Stimulated activated CD8-positive, alpha-beta memory T cell treated with anti-CD3 and anti-CD28 coated beads, Interleukin-2, amount 100 ng/mL, for 1 hour (primary cell): Measurements from ENCODE around the gene TMEM236.
"Not testable (repeated sequence)": the region's sequence is repeated elsewhere in the genome, so short reads cannot be mapped to it uniquely, and the experiment has no call there.

Experiments used
- DNase-seq, 2 donors: peaks; one replicate each; pipeline ENCODE4 v3.0.0-alpha.2; 2020; ENCODE audit warnings: low read depth in 2 of 2

TMEM236 gene, protein sequence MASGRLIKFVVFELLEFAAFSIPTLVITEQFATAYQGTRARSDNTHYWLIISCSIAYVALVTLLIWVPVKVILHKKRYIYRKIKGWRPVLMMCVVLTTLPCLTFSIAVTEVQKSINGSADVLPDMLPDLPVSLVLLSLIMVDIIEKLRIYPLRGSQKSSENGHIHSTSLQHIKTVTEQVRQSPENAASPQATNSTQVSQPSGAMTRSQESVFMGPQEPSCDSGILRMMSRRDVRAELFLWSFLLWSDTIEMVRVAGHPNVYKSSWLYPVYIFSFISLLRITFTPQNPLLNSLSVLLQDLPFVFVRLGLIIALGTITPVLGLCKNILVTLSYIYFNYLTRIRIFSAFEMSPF

DNA sequence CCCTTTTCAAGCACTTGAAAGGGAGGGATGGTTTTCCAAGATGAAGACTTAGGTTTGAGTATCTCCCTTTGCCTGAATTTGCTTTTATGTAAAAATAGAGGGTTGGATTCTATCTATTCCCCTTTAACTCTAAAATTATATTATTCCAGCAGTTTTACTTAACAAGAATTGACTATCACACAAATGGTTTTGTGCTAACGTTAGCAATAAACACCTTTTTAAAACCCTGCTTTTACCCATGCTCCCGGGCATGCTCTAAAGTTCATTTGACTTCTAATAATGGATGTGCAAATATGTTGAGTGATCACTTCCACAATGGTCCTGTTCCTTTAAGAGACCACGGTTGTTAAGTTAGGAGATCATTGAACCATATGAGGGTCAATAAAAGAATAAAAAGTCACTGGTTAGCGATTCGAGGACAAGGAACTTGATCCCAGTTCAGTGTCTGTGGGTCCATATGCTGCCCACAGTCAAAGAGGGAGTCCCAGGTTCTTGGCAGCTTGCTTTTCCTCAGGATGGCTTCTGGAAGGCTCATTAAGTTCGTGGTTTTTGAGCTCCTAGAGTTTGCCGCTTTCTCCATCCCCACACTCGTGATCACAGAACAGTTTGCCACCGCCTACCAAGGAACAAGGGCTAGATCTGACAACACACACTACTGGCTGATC lies at the start of gene TMEM236:
Gene TMEM236 (plus strand): TSS at position 421 of the 665 bp plus-strand sequence. CDS start 95 bp downstream, at position 516.
- DNase-seq, result no peak

DNA sequence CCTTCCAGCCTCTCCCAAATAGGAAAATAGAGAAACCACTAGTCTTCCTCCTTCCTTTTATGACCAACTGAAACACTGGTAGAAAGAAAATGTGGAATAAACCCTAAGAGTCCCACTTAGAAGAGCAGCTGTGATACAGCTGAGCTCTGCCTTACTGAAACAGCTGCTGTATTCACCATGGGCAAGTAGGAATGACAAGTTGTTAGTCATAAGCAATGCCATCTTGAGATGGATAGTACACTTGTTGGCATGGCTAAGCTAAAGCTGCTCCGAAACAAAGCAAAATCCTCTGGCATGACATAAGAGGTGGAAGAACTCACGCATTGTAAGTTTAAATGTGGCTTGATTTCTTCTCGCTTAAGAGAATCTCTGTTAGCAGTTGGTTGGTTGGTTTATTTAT lies 48.3 kb upstream of the TMEM236 start:
- no peak for DNase-seq

DNA sequence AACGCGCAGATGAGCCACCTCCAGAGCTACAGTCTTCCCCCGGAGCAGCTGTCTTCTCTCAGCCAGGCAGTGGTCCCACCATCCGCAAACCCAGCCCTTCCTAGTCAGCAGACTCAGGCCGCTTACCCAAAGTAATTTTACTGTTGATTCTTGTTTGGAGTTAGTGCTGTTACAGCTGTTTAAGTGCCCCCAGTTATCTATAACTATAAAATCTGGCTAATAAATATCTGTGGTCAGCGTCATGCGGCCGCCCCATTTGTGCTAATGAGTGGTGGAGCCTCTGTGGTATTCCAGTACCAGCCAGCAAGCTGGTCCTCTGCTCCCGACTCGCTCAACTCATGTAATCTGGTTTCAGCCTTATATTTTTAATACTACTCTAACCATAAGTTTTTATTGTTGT lies 43.2 kb upstream of the TMEM236 start:
- DNase-seq, result no peak

DNA sequence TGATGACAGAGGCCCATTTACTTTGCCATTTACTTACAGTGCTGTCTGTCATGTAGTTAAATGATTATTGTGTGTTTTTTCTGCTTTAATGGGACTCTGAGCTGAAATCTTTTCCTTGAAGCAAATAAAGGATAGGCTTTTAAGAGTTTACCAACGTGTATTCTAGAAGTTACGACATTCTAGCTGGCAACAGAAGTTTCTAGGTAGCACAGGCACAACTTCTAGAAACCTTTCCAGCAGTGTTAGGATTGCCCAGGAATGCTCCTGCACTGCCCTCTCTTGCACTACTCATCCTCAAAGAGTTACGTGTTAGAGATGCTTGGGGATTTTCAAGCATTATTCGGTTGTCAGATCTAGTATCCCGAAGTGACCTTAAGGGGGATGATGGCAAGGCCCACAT lies 42.5 kb upstream of the TMEM236 start:
- DNase-seq, result no peak

DNA sequence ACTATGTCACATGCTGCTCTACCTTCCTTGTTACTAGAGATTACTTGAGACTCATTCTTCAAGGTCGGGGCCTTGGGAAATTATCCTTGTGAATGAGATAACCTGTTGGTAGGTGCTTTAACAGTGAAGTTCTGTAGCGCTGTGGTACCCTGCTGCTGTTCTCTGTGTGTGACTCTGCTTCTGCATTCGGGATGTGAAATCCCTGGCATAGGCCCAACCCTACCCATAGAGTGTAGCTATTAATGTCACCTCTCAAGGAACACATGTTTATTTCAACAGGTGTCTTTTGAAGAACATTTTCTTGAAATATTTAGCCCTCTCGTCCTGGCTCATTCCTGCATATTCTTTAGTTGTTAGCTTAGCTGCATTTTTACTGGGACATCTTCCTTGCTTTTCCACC lies 41.8 kb upstream of the TMEM236 start:
- no peak for DNase-seq

DNA sequence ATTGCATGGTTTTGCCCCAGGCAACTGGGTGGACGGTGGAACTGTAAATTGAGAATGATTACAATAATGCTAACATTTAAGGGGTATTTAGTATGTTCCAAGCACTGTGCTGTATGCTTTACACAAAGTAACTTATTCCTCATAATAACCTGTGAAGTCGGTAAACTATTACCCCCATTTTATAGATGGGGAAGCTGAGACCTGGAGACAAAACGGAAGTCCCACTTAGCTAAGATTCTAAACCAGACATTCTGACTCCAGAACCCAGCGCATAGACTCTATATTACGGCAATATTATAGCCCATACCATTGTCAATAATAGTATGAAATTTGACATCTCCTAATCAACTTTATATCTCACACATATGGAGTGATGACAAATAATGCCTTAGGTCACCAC lies 39.9 kb upstream of the TMEM236 start:
- DNase-seq, result no peak

DNA sequence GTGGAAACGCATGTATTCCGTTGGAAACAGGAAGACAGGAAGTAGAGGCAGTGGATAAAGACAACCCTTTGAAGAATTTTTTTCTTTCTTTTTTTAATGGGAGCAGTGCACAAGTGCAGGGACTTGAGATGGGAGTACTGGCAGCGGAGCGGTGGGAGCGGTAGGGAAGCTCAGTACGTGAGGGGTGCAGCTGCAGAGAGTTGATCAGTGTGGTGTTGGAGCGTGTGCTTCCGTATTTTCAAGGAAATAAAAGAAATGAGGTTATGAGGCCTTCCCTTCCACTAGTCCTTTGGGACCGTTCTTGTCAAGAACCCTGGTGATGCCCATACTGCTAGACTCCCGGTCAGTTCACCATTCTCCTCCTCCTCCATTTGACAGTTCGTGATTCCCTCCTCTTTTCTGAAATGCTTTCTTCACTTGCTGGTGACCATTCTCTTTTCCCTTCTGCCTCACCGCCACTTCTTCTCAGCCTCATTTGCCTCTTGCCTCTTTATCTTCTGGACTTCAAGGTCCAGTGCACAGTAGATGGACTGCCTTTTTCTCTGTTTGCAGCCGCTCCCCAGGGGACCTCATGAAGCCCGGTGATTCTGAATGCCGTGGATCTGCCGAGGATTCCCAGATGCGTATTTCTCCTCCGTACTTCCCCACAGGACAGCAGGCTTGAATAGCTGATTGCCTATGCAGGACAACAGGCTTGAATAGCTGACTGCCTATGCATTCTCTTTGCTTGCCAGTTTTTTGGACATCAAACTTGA lies 39.1 kb upstream of the TMEM236 start:
- DNase-seq, result no peak

DNA sequence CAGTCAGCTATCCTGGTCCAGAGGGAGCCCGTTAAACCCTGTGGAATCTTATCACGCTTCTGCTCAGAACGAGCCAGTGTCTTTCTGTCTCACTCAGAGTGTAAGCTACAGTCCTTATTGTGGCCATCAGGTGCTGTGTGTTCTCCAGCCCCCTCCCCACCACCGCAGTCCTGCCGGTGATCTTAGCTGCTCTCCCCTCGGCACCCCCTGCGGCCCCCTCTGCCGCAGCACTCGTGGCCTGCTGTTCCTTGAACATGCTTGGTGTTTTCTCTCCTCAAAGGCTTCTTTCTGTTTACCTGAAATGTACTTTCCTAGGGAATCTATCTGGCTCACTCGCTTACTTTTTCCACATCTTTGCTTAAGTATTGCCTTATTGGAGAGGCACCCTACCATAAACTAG lies 38.2 kb upstream of the TMEM236 start:
- no peak for DNase-seq

DNA sequence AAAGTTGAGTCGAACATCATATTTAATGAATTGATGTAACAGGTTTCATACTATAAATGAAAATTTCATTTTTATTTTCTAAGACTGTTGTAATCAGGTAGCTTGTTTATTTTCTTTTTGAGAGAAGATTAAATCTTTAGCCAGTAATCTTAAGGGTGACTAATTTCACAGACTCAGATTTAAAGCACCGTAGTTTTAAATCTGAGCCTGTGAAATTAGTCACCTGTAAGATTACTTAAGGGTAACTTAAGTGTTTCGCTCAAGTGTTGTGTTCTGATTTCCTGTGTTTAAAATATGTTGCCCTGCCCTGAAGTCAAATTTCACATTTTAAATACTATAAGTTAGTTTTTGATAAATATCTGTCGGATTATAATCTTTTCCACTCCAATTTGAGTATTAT lies 35.8 kb upstream of the TMEM236 start:
- DNase-seq, result no peak

DNA sequence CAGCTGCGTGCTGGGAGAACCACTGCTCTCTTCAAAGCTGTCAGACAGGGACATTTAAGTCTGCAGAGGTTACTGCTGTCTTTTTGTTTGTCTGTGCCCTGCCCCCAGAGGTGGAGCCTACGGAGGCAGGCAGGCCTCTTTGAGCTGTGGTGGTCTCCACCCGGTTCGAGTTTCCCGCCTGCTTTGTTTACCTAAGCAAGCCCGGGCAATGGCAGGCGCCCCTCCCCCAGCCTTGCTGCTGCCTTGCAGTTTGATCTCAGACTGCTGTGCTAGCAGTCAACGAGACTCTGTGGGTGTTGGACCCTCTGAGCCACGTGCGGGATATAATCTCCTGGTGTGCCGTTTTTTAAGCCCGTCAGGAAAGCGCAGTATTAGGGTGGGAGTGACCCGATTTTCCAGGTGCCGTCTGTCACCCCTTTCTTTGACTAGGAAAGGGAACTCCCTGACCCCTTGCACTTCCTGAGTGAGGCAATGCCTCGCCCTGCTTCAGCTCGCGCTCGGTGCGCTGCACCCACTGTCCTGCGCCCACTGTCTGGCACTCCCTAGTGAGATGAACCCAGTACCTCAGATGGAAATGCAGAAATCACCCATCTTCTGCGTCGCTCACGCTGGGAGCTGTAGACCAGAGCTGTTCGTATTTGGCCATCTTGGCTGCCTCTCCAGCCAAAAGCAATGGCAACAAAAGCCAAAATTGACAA lies 29.5 kb upstream of the TMEM236 start:
- DNase-seq, result not testable (repeated sequence)

DNA sequence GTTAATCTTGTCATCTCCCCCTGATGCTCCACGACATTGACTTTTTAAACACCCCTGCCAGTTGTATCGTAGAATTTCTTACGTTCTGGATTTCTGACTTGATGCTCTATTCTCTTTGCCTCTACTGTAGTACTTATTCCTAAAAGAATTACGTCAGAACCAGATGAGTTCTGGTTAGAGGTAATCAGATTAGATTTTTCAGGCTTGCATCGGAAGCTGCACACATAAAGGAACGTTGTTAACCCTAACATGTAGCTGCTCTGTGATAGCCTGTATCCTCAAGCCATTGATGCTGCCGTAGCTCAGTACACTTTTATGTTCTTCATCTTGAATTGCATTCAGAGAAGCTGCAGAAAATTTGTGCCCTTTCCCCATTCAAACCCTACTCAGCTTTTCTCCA lies 26.3 kb upstream of the TMEM236 start:
- DNase-seq, result no peak

DNA sequence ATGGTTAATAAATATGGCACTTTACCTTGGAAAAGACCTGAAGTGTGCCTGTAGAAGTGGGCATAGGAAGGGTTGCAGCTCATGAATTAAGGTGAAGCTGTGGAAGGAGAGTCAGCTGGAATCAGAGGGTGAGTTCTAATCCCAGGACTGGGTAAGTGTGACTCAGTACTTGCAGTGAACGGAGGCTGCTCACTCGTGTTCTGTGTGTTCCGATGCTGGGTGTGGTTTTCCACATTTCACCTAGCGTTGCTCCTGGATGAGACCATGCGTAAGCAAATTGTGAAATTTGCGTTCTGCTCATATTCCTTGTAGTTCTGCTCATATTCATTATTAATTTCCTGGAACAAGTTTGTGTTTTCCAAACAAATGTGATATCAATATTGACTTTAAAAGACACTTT lies 22.4 kb upstream of the TMEM236 start:
- DNase-seq, result no peak

DNA sequence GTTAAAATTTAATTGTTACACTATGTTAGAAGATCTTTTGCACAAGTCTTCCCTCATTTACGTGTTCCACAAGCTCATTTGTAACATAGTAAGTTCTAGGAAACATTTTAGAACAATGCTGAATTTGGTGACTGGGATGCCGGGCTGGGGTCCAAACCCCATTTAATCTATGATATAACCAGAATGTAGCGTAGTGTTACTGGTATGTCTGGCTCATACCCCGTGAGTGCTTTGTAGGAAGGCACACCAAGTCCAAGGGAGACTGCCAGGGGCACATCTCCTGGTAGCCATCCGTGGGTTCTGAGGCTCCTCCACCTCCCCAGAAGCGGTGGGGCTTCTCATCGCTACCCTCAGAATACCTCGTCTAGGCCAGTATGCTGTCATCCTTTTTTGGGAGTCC lies 21.3 kb upstream of the TMEM236 start:
- no peak for DNase-seq

DNA sequence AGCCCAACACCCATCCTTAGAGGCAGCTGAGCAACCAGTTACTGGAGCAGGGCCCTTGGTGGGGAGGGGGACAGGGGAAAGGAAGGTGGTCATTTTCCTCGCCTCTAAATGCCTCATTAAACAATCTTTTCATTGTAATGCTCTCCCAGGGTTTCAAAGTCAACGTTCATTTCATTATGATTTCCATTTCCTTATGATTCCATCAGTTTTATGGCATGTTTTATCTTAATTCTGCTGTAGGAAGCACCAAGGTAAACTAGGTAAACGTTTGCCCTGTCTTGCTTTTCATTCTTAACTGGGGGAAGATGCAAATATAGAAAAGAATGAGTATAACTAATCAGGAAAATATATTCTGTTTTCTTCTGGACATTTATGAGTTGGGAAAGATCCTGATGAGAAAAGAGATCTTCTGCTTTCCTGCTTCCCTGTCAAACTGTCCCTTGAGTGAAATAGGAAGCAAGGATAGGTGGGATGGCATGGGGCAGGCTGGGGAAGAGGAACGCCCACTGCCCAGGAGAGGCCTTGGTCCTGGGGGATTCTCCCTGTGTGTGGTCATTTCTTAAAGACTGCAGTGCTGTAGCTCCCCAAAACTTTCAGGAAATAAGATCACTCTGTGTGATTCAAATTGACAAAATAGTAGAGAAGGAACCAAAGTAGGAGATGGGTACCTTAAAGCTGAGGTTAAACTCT lies 20.5 kb upstream of the TMEM236 start:
- no peak for DNase-seq

DNA sequence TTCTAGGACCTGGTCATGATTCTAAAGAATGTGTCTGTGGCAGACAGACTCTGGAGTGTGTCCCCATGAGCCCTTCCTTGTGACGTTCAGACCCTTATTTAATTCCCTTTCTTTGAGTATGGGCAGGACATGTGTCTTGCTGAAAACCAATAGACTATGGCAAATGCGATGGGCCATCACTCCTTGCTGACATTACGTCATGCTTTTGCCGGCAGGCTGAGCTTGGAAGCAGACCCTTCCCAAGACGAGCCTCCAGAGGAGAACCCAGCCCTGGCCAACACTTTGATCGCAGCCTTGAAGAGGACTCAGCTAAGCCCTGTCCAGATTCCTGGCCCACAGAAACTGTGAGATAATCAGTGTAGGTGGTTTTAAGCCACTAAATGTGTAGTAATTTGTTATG lies 18.4 kb upstream of the TMEM236 start:
- DNase-seq, result no peak

DNA sequence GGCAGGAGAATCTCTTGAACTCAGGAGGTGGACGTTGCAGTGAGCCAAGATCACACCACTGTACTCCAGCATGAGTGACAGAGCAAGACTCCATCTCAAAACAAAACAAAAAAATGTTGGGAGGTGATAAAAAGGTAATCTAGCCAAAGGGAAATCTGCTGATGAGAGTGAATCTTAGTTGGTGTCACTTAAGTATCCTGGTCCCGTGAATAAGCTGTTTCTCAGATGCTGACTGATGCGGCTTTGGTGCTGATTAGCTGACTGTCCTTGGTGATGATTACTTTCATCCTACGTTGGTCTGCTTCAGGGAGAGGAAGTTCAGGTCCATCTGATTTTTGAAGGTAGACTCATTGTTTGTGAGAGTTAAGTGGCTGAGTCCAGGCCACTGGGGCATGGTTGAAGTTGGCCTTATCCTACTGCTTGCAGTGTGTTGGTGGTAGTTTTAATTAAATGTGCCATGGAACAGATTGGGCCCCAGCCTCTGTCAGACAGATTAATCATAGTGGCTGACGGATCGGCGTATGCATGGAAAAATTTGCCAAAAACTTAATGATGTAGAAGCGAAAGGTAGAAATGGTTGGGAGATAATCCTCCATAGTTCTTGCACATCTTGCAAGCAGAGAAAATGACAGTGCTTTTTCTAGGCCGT lies 17.4 kb upstream of the TMEM236 start:
- DNase-seq, result no peak

DNA sequence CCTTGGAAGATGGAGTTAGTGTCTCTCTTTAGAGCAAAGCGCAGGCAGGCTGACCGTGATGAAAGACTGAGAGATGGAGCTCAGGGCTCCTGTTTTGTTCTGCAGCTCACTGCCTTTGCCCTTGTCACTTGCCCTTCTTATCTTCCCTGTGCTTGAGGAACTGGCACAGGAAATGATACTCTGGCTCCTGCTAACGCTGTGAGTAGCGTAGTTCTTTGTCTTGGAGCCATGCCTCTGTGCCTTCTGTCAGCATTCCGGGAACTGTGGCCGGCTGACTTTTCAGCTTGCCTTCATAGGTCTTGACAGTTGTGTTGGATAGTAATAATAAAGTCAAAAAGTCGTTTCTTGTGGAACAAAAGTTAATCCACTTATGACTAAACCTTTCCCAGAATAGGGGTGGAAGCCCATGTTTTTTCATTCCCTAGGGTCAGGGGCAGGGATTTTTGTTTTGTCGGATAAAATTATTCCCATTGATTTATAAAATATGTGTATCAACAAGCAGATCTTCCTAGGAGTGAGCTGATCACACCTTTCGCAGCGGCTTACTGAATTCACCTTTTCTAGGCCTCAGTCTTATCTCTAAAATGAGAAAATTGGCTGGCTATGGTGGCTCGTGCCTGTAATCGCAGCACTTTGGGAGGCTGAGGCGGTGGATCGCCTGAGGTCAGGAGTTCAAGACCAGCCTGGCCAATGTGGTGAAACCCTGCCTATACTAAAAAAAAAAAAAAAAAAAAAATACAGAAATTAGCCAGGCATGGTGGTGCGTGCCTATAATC lies 16.6 kb upstream of the TMEM236 start:
- no peak for DNase-seq

DNA sequence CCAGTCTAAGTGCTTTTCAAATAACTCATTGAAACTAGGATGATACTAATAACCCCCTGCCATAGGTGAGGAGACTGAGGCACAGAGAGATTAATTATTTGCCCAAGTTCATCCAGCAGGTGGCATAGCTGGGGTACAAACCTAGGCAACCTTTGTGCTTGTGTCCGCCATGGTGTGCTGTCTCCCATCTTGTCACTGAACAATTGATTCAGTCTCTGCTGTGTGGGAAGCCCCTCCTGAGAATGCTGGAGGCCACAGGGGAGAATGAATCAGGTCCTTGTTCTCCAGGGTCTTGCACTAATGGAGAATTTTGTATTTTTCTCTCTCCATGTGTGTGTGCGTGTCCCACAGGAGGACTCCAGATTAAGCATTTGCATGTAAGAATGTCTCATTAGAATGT lies 15.8 kb upstream of the TMEM236 start:
- no peak for DNase-seq

DNA sequence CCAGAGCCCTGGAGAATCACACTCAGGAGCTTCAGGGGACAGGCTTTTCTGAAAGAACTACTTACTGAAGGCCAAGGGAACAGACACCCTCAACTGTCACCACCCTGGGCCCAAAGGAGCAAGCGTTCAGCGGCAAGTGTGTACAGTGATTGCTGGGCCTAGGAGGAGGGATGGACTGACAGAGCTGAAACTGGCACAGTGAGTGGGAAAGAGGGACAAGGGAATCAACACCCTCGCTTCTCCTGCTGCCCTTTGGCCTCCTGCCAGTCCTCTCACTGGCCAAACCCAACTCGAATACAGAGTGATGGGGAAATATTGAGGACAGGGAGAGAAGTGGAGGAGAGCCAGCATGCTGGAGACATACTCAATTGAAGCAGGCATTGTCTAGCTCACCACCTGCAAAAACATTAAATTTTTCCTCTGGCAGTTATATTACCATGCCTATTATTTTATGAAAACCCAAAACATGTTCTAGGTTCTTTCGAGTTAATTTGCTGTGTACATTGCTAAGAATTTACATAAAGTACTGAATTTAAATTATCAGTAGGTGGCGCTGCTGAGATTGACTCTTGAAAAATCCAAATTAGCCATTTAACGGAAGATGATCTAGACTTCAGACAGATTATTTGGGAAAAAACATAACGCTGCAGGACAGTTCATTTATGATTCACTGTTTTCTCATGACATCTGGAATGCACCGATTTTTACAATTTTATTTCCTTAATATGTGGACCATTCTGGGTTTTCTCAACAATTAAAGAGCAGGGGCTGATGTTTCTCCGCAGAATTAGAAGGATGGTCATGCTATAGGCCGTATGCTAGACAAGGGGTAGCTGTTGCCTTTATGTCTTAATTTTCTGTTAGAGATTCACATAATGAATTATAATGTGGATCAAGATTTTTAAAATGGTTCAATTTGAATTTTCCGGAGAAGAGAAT lies 14.7 kb upstream of the TMEM236 start:
- DNase-seq, result no peak
